HS-27A (cell line): ENCODE results near the gene FGF10.

Source experiments
- DNase-seq: peaks from one replicate; pipeline ENCODE4 v3.0.0-alpha.2; 2012; ENCODE audit warnings: low read depth, missing footprints

FGF10 gene

GRCh38 chr5:44389090-44389822 lies at the start of gene FGF10:
FGF10 (minus strand) TSS chr5:44389420; CDS start chr5:44388682, 738 bp downstream.
- DNase-seq, result no peak

GRCh38 chr5:44426944-44427343 lies 37.7 kb upstream of the FGF10 start:
- no peak for DNase-seq

GRCh38 chr5:44412286-44412685 lies 23.1 kb upstream of the FGF10 start:
- DNase-seq, result no peak

GRCh38 chr5:44402084-44402483 lies 12.9 kb upstream of the FGF10 start:
- DNase-seq, result no peak

- DNase-seq, result no peak
Measured at GRCh38 chr5:44401611-44402010, 12.4 kb upstream of the FGF10 start.

- DNase-seq, result no peak
Measured at GRCh38 chr5:44398382-44398781, 9.2 kb upstream of the FGF10 start.

- no peak for DNase-seq
Measured at GRCh38 chr5:44396312-44396711, 7.1 kb upstream of the FGF10 start.

- no peak for DNase-seq
Measured at GRCh38 chr5:44390351-44390750, 1.1 kb upstream of the FGF10 start.

- no peak for DNase-seq
Measured at GRCh38 chr5:44389823-44390143, 563 bp upstream of the FGF10 start.

- DNase-seq, result no peak
Measured at GRCh38 chr5:44388321-44389089, 715 bp downstream of the FGF10 start.

GRCh38 chr5:44387921-44388320 lies 1.3 kb downstream of the FGF10 start:
- no peak for DNase-seq

GRCh38 chr5:44387406-44387805 lies 1.8 kb downstream of the FGF10 start:
- DNase-seq, result no peak

GRCh38 chr5:44385291-44385900 lies 3.8 kb downstream of the FGF10 start:
- no peak for DNase-seq

GRCh38 chr5:44384816-44385215 lies 4.4 kb downstream of the FGF10 start:
- DNase-seq, result no peak

GRCh38 chr5:44382894-44383293 lies 6.3 kb downstream of the FGF10 start:
- no peak for DNase-seq

- DNase-seq, result no peak
Measured at GRCh38 chr5:44377057-44377456, 12.2 kb downstream of the FGF10 start.

GRCh38 chr5:44372028-44372427 lies 17.2 kb downstream of the FGF10 start:
- DNase-seq, result no peak

GRCh38 chr5:44367203-44367602 lies 22.0 kb downstream of the FGF10 start:
- DNase-seq, result no peak

- DNase-seq, result peak; percentile 53
Measured at GRCh38 chr5:44365345-44365744, 23.9 kb downstream of the FGF10 start.

GRCh38 chr5:44364097-44364496 lies 25.1 kb downstream of the FGF10 start:
- DNase-seq, result no peak

- DNase-seq, result no peak
Measured at GRCh38 chr5:44361342-44362001, 27.7 kb downstream of the FGF10 start.

- no peak for DNase-seq
Measured at GRCh38 chr5:44360919-44361318, 28.3 kb downstream of the FGF10 start.

- no peak for DNase-seq
Measured at GRCh38 chr5:44358421-44358820, 30.8 kb downstream of the FGF10 start.
